Dedifferentiated amniotic fluid mesenchymal stem cell (primary cell): ENCODE results near the gene OR52B2.
"Not testable (repeated sequence)": the region's sequence is repeated elsewhere in the genome, so short reads cannot be mapped to it uniquely, and the experiment has no call there.

ENCODE experiments used
- DNase-seq: peaks from one replicate; pipeline ENCODE4 v3.0.0-alpha.2; 2016; ENCODE audit errors: extremely low spot score

The OR52B2 gene

GRCh38 chr11:6152126-6152525, 18.0 kb downstream of the OR52B2 start:
- DNase-seq: no peak

DNA sequence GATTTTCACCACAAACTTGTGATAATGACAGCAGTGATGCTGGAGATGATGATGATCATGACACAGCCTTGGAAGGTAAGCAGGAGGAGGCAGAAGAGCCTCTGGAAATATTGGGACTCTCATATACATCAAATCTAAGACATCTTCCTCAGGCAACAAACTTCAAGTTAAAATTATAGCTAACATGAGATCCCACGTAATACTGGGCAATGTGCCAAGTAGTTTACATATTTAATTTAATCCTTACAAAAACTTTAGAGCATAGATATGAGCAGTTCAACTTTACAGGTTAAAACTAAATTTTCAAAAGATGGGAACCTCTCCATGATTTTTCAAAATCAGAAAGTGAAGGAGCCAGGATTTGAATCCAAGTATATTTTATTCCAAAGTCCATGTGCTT, 19.0 kb downstream of the OR52B2 start:
- no peak for DNase-seq

DNA sequence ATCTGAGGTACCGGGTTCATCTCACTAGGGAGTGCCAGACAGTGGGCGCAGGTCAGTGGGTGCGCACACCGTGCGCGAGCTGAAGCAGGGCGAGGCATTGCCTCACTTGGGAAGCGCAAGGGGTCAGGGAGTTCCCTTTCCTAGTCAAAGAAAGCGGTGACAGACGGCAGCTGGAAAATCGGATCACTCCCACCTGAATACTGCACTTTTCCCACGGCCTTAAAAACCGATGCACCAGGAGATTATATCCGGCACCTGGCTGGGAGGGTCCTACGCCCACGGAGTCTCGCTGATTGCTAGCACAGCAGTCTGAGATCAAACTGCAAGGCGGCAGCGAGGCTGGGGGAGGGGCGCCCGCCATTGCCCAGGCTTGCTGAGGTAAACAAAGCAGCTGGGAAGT, 26.4 kb downstream of the OR52B2 start:
- DNase-seq: not testable (repeated sequence)

DNA sequence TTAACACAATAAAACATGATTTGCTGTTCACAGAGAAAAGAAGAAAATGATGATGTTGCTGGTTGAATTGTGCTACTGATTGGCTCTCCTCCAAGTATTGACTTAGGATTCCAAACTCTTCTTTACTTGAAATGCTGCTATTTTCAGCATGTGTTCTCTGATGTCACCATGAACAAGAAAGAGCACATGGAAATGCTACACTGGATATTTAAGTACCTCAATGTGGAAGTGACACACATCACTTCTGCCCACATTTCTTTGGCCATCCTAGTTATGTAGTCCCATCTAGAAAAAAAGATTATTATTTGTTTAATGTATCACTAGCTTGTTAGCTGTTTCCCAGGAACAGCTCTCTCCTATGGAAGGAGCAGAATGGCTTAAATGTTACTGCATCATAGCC, 27.2 kb downstream of the OR52B2 start:
- DNase-seq: no peak

DNA sequence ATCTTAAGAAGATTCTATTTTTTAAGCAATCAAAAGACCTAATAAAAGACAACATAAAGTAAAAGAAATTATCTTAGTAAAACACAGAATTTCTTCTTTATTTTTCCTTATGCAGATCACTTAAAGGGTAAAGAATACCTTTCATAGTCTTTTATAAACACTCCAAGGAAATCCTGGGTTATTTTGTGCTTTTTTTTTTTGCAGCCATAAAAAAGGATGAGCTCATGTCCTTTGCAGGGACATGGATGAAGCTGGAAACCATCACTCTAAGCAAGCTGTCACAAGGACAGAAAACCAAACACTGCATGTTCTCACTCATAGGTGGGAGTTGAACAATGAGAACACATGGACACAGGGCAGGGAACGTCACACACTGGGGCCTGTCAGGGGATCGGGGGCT, 34.2 kb downstream of the OR52B2 start:
- DNase-seq: not testable (repeated sequence)

GRCh38 chr11:6132431-6132830, 37.7 kb downstream of the OR52B2 start:
- no peak for DNase-seq

DNA sequence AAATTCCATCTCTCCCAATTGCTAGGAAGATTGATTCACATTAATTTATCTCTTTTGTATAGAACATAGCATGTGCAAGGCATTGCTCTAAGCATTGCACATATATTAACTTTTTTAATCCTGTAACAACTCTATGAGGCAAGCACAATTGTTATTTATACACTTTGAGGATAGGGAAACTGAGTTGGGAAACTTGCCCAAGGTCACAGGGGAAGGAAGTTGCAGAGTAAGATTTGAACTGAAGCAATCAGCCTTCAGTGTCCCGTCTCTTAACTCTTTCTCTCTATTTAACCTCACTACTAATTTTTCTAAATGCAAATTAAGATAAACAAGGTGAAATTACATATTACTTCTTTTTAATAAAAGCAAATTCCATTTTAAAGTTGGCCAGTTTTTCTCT, 40.5 kb downstream of the OR52B2 start:
- no peak for DNase-seq

DNA sequence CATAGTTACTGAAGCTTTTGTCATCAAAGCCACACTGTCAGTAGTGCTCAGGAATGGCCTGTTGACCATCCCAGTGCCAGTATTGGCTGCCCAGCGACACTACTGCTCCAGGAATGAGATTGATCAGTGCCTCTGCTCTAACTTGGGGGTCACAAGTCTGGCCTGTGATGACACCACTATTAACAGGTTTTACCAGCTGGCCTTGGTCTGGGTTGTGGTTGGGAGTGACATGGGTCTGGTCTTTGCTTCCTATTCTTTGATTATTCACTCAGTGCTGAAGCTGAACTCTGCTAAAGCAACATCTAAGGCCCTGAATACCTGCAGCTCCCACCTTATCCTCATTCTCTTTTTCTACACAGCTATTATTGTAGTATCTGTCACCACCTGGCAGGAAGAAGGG, 41.1 kb downstream of the OR52B2 start:
- no peak for DNase-seq

DNA sequence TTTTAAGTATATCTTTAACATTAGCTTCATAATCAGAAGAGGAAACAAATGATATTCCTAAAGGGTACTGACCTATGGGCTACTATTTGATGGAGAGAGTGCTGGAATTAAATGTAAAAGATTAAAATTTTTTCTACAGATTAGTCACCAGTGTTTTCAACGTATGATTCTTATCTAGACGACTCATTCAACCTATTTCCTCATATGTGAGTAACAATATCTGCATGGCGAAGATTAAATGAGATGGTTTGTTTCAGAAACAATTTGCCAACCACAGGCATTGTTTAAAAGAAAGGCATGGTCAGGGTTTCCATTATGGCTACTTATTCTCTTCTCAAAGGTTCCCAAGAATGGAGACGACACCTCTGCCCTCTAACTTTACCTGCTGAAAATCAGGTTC, 42.2 kb downstream of the OR52B2 start:
- no peak for DNase-seq

DNA sequence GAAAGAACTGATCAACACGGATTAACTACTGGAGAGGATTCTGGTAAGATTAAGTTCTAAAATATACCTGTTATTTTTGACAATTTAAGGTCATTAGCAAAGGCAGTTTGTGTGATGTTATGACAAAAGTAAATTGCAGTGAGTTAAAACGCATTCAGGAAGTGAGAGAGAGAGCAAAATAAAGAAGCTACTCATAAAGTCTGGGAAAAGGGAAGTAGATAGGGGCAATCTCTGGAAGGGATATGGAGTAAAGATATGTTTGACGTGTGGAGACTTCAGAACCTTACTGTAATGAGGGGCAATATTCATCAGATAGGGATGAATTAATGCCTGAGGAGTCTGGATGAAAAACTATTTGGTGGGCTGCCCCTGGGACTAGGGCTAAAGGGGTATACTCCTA, 45.9 kb downstream of the OR52B2 start:
- DNase-seq: no peak
